GM23248 (cell line): ENCODE data around the gene CRYBG2. TPM values are rescaled to one million over a fixed set of nuclear protein-coding genes. Genes with fewer than 3 reads are reported as not detected.

Experiments
- DNase-seq: peaks from one replicate; pipeline ENCODE4 v3.0.0-alpha.2; 2015
- H2AFZ ChIP-seq: fragments of 200-600 bp; sonication (generic); 2 replicates; pipeline ENCODE4 v1.6.1; 2016; ENCODE audit warnings: antibody characterized with exemption
- H3F3A ChIP-seq: fragments of 200-600 bp; sonication (generic); 2 replicates; pipeline ENCODE4 v1.6.1; 2016; ENCODE audit warnings: mild to moderate bottlenecking, antibody characterized with exemption, mixed run types; ENCODE audit not compliant: insufficient read depth
- H3K27ac ChIP-seq: fragments of 200-600 bp; sonication (generic); 2 replicates; pipeline ENCODE4 v1.5.1; 2016; ENCODE audit warnings: mild to moderate bottlenecking
- H3K27me3 ChIP-seq: fragments of 200-600 bp; sonication (generic); replicated peaks from 2 replicates; pipeline ENCODE4 v1.6.1; 2016; ENCODE audit warnings: mild to moderate bottlenecking; ENCODE audit not compliant: insufficient read depth
- H3K36me3 ChIP-seq: fragments of 200-600 bp; sonication (generic); 2 replicates; pipeline ENCODE4 v1.6.1; 2016; ENCODE audit warnings: low read depth, mild to moderate bottlenecking
- H3K4me1 ChIP-seq: fragments of 200-600 bp; sonication (generic); 2 replicates; pipeline ENCODE4 v1.6.1; 2016; ENCODE audit warnings: mild to moderate bottlenecking; ENCODE audit not compliant: insufficient read depth
- H3K4me2 ChIP-seq: fragments of 200-600 bp; sonication (generic); one replicate; pipeline ENCODE4 v1.6.1; 2016; ENCODE audit warnings: mild to moderate bottlenecking; ENCODE audit not compliant: unreplicated experiment
- H3K4me3 ChIP-seq: fragments of 200-600 bp; sonication (generic); 2 replicates; pipeline ENCODE4 v1.5.1; 2016; ENCODE audit warnings: mild to moderate bottlenecking
- H3K79me2 ChIP-seq: fragments of 200-600 bp; sonication (generic); 2 replicates; pipeline ENCODE4 v1.6.1; 2016; ENCODE audit warnings: mild to moderate bottlenecking; ENCODE audit not compliant: insufficient read depth
- H3K9ac ChIP-seq: fragments of 200-600 bp; sonication (generic); 2 replicates; pipeline ENCODE4 v1.6.1; 2016; ENCODE audit warnings: mild to moderate bottlenecking
- H3K9me2 ChIP-seq: fragments of 200-600 bp; sonication (generic); 2 replicates; pipeline ENCODE4 v1.6.1; 2016; ENCODE audit warnings: mixed run types, mild to moderate bottlenecking, moderate library complexity; ENCODE audit not compliant: insufficient read depth
- H3K9me3 ChIP-seq: fragments of 200-600 bp; sonication (generic); one replicate; pipeline ENCODE4 v1.6.1; 2017; ENCODE audit warnings: low read depth
- H4K20me1 ChIP-seq: fragments of 200-600 bp; sonication (generic); 2 replicates; pipeline ENCODE4 v1.6.0; 2016; ENCODE audit not compliant: insufficient read depth
- EZH2 ChIP-seq: fragments of 200-600 bp; sonication (generic); IDR thresholded peaks from 2 replicates; pipeline ENCODE4 v1.6.1; 2018; ENCODE audit warnings: antibody characterized with exemption, mild to moderate bottlenecking; ENCODE audit not compliant: insufficient read depth, poor library complexity, severe bottlenecking
- EZH2phosphoT487 ChIP-seq: fragments of 200-600 bp; sonication (generic); IDR thresholded peaks from 2 replicates; pipeline ENCODE4 v1.6.1; 2018; ENCODE audit warnings: antibody characterized with exemption, moderate library complexity, mild to moderate bottlenecking, low read depth; ENCODE audit not compliant: insufficient read depth
- WGBS, 2 experiments: methylation state at CpG; one replicate each; pipeline ENCODE4 v1.1.6; 2015 to 2017; ENCODE audit warnings: low lambda C conversion rate in 2 of 2, low coverage in 1 of 2; ENCODE audit errors: missing lambda C conversion rate in 2 of 2; 5-methylcytosine and 5-hydroxymethylcytosine counted together
- in situ Hi-C: fragments of 300-500 bp; cut with MboI; formaldehyde crosslinking; loops from 2 replicates; pipeline ENCODE4 v1.15.0; 2020
- polyA plus RNA-seq: library from polyadenylated mRNA; unstranded; fragments of >200 nt; fragmentation: Nextera tagmentation; extraction: Ambion mirVana; gene quantifications from 2 replicates; pipeline ENCODE4 v1.2.1, GENCODE V29; 2016
- total RNA-seq: library from RNA; depleted of rRNA; stranded (reverse); fragments of >200 nt; shearing (Covaris generic); gene quantifications from 2 replicates; pipeline ENCODE4 v1.2.3, GENCODE V29; 2014

Gene CRYBG2
- total and polyA plus RNA-seq, 2 experiments from 2014 or later = not detected

GRCh38 chr1:26291433-26291832 lies 62.5 kb downstream of the CRYBG2 start:
- no peak for DNase-seq
- H3K9me2 ChIP-seq = no peaks in the 10 kb centered on the region
- no peak overlapping the region for H2AFZ ChIP-seq
- no peaks in the 10 kb centered on the region for H3K79me2 ChIP-seq
- TF ChIP-seq EZH2phosphoT487 (no peak), EZH2 (no peak)
- H3K36me3 ChIP-seq = no peaks in the 10 kb centered on the region
- in situ Hi-C loops = no loop called here
- no peak overlapping the region for H3K9ac ChIP-seq
- H3K9me3 ChIP-seq = no peaks in the 10 kb centered on the region
- peaks cover 18% of the 10 kb centered on the region for H3F3A ChIP-seq
- H3K4me2 ChIP-seq = no peak overlapping the region
- H3K27me3 ChIP-seq = no peaks in the 10 kb centered on the region
- no peak overlapping the region for H3K4me3 ChIP-seq
- no peaks in the 10 kb centered on the region for H4K20me1 ChIP-seq
- H3K27ac ChIP-seq = no peak overlapping the region
- no peaks in the 10 kb centered on the region for H3K4me1 ChIP-seq
- WGBS, 2 experiments = 91 to 100% methylated on average over 3 of the region's 3 CpGs

- no peaks in the 10 kb centered on the region for H3K36me3 ChIP-seq
- H2AFZ ChIP-seq = no peak overlapping the region
- H3K27me3 ChIP-seq = no peaks in the 10 kb centered on the region
- peaks cover 23% of the 10 kb centered on the region for H3F3A ChIP-seq
- H3K9me3 ChIP-seq = no peaks in the 10 kb centered on the region
- 48 to 59% methylated on average over 8 to 10 of the region's 11 CpGs for WGBS, 2 experiments
- H3K4me2 ChIP-seq = no peak overlapping the region
- in situ Hi-C loops = no loop called here
- H3K4me1 ChIP-seq = no peaks in the 10 kb centered on the region
- H3K9me2 ChIP-seq = no peaks in the 10 kb centered on the region
- H3K79me2 ChIP-seq = no peaks in the 10 kb centered on the region
- H3K4me3 ChIP-seq = no peak overlapping the region
- no peak overlapping the region for H3K27ac ChIP-seq
- no peak for DNase-seq
- TF ChIP-seq EZH2 (no peak), EZH2phosphoT487 (no peak)
- no peaks in the 10 kb centered on the region for H4K20me1 ChIP-seq
- no peak overlapping the region for H3K9ac ChIP-seq
These were observed 63.1 kb downstream of the CRYBG2 start for GRCh38 chr1:26290882-26291261.

GRCh38 chr1:26290122-26290881 lies 63.6 kb downstream of the CRYBG2 start:
- in situ Hi-C loops = no loop called here
- WGBS, 2 experiments = 80 to 82% methylated on average over 11 of the region's 11 CpGs
- TF ChIP-seq EZH2phosphoT487 = no peak
- TF ChIP-seq EZH2 = no peak

GRCh38 chr1:26289158-26290059 lies 64.5 kb downstream of the CRYBG2 start:
- H3K9me3 ChIP-seq = no peaks in the 10 kb centered on the region
- 92 to 93% methylated on average over 20 to 21 of the region's 21 CpGs for WGBS, 2 experiments
- DNase-seq = no peak
- no peak overlapping the region for H3K27ac ChIP-seq
- no peak overlapping the region for H3K4me2 ChIP-seq
- no peaks in the 10 kb centered on the region for H3K36me3 ChIP-seq
- no peaks in the 10 kb centered on the region for H3K27me3 ChIP-seq
- in situ Hi-C loops = no loop called here
- no peak overlapping the region for H3K4me3 ChIP-seq
- peaks cover 29% of the 10 kb centered on the region for H3F3A ChIP-seq
- H3K4me1 ChIP-seq = peaks cover 8% of the 10 kb centered on the region
- no peak overlapping the region for H3K9ac ChIP-seq
- H3K79me2 ChIP-seq = no peaks in the 10 kb centered on the region
- TF ChIP-seq EZH2phosphoT487 = no peak
- no peak for TF ChIP-seq EZH2
- H2AFZ ChIP-seq = no peak overlapping the region
- H4K20me1 ChIP-seq = no peaks in the 10 kb centered on the region
- H3K9me2 ChIP-seq = no peaks in the 10 kb centered on the region

More at GRCh38 chr1:26290122-26290881, 63.6 kb downstream of the CRYBG2 start:
- no peak overlapping the region for H3K27ac ChIP-seq
- no peak overlapping the region for H3K4me3 ChIP-seq
- H3F3A ChIP-seq = peaks cover 27% of the 10 kb centered on the region
- H3K79me2 ChIP-seq = no peaks in the 10 kb centered on the region
- H3K27me3 ChIP-seq = no peaks in the 10 kb centered on the region
- no peaks in the 10 kb centered on the region for H4K20me1 ChIP-seq
- H3K4me2 ChIP-seq = no peak overlapping the region
- no peaks in the 10 kb centered on the region for H3K9me2 ChIP-seq
- no peak for DNase-seq
- no peaks in the 10 kb centered on the region for H3K4me1 ChIP-seq
- H3K9ac ChIP-seq = no peak overlapping the region
- H3K9me3 ChIP-seq = no peaks in the 10 kb centered on the region
- H3K36me3 ChIP-seq = no peaks in the 10 kb centered on the region
- H2AFZ ChIP-seq = no peak overlapping the region
